T-helper 2 cell treated with Interferon-gamma antibody and Interleukin-4, amounts not matched to agents 100 ng/mL and 5 ng/mL, for 36 hours (primary cell): ENCODE data around the gene PRG2. TPM values are rescaled to one million over a fixed set of nuclear protein-coding genes. Genes with fewer than 3 reads are reported as not detected.
"Not testable (repeated sequence)": the region's sequence is repeated elsewhere in the genome, so short reads cannot be mapped to it uniquely, and the experiment has no call there.

Experiments used
- intact Hi-C: fragments of 100-400 bp; cut with micrococcal nuclease; formaldehyde crosslinking; loops from one replicate; pipeline ENCODE4 v1.15.1; 2023
- total RNA-seq: library from RNA; stranded (reverse); gene quantifications from 2 replicates; pipeline ENCODE4 v1.2.3, GENCODE V29; 2022

The PRG2 gene
- total RNA-seq, 1 donor from 2014 or later, result 0.45 TPM

DNA sequence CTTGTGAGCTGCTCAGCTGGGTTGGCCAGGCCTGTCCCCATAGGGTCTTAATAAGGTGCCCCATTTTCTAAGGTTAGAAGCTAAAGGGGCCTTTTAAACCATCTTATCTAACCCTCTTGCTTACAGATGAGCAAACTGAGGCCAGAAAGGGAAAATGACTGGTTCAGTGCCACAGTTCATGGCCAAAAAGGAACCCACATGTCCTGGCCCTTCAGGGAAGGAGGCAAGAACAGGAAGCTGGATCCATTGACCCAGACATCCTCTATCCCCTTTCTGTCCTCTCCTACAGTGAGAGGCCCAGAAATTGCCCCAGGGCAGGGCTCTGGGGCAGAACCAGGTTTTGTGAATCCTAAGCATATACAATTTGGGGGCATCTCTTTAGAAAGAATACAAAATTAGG lies 19.5 kb downstream of the PRG2 start:
- intact Hi-C loops, result no loop called here

DNA sequence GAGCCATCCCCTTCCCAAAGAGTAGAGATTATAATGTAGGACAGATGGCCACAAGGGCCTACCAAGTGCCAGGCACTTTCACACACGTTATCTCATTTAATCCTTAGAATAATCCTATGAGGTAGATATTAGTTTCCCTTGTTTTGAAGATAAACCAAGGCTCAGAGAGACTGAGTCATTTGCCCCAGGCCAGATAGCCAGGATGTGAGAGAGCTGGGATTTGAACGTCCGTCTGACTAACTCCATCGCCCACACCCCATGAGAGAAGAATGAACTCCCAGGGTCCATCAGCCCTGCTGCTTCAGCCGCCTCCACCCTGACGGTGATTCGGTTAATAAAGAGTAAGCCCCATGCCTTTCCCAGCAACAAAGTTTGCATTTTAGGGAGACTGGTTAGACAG lies 20.2 kb downstream of the PRG2 start:
- intact Hi-C loops, result no loop called here

DNA sequence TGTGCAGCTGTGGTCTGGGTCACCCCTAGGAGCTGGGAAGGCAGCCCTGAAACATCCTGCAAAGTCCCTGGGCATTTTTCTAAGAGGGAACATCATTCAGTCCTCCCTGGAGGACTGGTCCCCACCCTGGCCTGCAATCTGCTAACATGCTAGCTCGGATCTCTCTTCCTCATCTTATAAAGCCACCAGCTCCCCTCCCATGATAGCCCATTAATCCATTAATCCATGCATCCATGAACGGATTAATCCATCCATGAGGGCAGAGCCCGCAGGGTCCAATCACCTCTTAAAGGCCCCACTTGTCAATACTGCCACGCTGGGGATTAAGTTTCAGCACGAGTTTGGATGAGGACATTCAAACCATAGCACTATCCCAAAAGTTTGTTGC lies 21.6 kb downstream of the PRG2 start:
- intact Hi-C loops, result no loop called here

DNA sequence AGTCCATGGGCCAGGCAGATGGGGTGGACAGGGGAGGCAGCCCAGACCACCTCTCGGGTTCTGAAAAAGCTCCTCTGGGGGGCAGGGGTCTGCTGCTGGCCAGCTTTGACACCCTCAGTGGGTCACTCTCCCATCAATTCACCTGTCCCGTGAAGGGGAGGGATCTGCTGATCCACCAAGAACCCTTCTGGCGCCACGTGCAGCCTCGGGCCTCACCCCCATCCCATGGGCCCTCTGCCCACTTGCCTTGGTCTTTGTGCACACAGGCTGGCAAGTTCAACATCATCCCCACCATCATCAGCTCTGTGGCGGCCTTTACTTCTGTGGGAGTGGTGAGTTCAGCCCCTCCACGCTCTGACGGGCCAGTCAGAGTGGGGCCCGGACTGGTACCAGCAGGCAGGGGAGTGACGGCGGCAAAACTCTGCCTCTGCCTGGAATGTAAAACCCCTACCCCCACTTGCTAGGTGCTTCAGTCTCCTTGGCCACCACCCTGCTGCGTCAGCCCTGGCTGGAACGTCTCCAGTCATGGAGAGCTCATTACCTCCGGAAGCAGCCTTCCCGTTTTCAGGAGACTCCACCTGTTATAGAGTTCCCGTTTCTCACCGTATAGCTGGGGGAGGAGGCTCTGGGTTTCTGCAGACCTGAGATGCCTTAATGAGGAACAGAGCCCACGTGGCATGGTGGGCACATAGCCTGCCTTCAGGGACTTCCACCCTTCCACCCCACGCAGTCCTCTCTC lies 22.2 kb downstream of the PRG2 start:
- intact Hi-C loops, result no loop called here

DNA sequence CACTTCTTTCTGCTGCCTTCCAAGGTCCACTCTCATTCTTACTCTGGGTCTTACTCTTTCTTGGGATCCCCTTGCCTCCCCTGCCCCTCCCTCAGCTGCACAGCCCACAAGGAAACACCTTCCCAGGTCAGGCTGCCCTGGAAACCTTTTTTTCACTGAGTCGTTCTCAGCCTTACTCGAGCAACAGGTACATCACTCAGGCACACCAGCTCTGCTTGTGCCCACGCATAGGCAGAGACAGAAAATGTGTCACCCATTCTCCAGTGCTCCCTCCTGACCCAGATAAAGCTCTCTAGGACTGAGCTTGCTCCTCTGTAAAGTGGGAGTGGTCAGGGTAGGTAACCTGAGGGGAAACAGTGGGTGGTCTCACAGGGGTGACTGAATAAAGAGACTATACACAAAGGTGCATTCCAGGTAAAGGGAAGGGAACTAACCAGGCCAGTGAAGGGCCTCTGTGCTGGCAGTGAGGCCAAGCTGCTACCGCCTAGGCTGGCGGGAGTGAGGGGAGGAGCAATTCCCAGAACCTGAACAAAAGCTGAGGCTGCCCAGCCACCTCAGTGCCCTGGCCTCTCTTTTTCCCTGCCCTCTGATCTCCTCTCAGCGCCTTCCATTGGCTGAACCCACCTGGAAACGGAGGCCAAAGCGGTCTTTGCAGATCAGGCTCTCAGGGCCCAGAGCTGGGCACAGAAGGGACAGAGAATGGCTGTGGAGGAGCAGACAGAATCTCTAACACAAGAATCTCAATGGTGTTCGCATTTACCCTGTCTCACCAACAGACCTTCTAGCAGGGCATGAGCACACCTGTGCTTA lies 25.4 kb downstream of the PRG2 start:
- intact Hi-C loops, result no loop called here

DNA sequence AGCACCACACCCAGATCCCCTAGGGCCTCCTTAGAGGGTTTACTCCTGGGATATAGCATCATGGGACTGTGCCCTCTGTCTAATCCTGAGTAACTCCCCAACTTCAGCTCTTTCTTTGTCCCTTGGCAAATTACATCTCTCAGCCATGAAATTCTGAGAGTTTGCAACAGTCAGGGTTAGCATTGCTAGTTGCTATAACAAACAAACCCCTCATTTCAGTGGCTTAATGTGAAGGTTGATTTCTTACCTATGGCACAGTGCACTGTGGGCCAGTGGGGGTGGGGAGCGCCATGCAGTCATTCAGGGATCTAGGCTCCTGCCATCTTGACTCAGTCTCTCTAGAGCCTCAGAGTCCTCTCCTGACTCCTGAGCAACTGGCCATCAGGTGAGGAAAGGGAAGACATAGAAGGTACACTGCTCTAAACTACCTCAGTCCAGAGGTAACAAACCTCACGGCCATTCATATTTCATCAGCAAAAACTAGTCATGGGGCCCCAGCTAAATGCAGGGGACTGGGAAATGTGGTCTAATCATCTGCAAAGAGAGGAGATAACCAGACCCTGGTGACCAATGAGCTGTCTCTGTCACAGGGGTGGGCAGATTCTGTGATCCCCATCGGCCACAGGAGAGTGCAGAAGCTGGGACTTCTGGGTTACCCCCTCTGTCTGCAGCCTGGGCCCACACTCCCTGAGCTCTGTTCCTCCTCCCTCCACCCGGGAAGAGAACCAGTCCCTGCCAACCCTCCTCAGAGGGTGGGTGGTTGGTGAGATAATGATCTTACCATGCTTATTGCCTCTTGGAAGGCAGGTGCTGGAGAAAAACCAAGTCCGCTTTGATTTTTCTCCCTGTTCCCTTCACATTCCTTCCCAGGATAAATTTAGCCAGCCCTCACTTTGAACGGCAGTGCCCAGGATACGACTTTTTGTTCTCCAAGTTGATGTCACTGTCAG lies 27.0 kb downstream of the PRG2 start:
- intact Hi-C loops, result no loop called here

DNA sequence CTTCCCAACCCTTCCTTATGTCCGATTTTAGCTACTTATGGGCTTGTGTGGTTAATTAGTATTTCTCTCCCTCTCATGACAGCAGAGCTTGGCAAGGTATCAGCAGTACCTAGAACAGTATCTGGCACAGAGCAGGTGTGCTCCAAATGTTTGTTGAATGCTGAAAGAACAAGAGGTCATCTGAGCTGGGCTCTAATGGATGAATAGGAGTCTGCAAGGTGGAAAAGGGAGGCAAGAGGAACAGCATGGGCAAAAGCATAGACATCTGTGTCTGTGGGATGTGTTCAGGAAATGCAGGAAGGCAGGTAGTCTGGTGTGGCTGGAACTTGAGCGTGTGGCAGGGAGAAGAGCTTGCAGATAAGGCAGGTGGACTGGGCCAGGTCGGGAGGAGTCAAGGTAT lies 28.5 kb downstream of the PRG2 start:
- intact Hi-C loops, result no loop called here

DNA sequence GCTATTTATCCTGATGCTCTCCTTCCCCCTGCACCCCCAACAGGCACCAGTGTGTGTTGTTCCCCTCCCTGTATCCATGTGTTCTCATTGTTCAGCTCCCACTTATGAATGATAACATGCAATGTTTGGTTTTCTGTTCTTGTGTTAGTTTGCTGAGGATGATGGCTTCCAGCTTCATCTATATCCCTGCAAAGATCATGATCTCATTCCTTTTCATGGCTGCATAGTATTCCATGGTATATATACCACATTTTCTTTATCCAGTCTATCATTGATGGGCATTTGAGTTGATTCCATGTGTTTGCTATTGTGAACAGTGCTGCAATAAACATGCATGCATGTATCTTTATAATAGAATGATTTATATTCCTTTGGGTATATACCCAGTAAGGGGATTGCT lies 29.0 kb downstream of the PRG2 start:
- intact Hi-C loops, result not testable (repeated sequence)

DNA sequence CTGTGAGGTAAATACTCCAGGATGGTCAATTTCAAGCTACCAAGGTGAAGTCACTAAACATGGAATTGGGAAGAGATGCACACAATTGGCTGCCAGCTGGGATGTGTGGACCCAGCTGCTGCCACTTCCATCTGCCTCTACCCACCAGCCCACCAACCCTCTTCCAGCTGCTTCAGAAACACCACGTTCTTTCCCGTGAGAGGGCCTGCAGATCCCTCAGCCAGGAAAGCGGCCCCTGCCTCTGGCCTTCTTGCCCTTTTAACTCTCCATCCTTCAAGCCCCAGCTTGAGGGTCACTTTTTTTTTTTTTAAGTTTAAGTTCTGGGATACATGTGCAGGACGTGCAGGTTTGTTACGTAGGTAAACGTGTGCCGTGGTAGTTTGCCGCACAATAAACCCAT lies 29.5 kb downstream of the PRG2 start:
- intact Hi-C loops, result no loop called here

DNA sequence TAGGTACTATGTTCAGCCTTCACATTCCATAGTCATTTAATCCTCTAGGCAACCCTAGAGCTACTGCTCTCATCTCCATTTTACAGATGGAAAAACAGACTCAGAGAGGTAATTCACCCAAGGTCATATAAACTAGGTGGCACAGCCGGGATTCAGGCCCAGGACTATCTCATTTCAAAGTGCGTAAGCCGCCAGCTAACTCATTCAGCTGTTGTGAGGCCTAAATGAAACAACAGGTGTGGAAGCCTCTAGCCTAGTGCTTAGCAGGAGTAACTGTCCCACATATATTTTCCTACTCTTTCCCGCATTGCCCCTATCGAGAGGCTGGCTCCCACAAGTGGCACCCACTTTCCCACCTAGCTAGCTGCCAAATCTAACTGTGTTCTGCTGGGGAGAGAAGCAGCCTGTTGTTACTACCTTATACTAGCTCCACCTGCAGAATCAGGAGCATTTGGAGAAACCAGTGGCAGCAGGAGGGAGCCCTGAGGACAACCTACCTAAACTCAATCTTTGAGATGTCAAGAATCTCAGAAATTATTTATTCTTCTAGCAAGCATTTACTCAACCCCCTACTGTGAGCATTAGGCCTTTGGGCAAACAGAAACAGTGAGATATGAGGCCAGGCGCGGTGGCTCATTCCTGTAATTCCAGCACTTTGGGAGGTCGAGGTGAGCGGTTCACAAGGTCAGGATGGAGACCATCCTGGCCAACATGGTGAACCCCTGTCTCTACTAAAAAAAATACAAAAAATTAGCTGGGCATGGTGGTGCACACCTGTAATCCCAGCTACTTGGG lies 30.4 kb downstream of the PRG2 start:
- intact Hi-C loops, result no loop called here

DNA sequence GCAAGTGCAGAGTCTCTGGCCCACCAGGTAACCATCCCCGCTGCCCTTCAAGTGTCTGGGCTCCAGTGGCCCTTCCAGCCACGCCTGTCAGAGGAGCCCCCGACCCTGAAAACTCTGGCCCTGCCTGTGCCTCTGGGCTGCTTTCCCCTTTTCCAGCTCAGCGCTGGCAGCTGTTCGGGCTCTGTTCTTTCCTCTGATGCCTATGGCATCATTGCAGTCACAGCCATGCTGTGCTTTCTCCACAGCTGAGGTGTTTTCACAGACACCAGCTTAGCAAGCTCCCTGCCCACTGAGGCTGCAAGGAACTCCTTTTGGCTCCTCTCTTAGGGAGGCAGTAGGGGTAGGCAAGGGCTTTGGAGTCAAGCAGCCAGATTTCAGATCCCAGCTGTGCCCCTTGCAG lies 31.1 kb downstream of the PRG2 start:
- intact Hi-C loops, result no loop called here

DNA sequence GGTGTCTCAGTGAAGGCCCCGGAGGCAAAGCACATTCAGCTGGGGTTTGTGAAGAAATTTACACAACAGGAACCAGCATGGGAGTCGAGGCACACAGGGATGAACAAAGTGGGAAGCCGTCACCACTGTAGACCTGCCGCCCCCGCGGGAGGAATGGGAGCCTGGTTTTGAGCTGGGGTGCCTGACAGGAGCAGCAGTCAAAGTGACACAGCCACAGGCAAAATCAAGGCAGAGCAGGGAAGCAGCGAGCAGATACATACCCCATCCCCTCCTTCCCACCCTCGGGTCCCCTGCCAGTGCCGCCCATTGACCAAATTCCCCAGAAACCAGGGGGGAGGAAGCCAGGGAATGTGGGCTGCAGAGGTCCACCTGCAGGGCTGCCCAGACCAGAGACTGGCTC lies 31.5 kb downstream of the PRG2 start:
- intact Hi-C loops, result no loop called here

DNA sequence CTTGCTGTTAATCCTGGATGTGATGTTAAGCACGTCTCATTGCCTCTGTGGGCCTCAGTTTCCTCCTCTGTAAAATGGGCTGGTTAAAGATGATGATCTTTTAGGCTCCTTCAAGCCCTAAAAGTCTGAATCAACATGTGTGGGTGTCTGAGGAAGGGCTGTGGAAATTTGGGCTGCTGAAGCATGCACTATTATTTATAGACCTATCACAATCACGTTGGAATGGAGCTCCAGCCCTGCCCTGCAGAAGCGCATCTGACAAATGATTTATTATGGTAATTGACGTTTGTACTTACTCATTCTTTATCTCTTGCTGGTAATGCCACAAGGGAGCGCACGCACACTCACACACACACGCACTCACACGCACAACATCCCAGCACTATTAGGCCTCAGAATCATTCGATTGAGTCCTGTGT lies 31.9 kb downstream of the PRG2 start:
- intact Hi-C loops, result no loop called here

DNA sequence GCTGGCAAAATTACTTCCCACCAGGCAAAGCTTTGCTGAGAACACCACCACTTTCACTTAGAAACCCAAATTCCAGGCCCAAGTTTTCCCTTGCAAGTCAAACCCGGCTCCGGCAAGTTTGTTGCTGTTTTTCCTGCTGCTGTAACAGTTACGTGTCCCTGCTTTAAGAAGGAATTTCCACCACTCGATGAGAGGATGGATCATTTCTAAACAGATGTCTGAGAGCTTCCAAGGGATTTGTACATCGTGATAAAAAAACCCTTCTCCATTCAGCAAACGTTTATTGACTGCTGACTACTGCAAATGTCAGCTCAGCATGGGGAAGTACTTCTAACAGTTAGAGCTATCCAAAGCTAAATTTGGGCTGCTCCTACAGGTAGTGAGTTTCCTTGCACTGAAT lies 32.6 kb downstream of the PRG2 start:
- intact Hi-C loops, result no loop called here

DNA sequence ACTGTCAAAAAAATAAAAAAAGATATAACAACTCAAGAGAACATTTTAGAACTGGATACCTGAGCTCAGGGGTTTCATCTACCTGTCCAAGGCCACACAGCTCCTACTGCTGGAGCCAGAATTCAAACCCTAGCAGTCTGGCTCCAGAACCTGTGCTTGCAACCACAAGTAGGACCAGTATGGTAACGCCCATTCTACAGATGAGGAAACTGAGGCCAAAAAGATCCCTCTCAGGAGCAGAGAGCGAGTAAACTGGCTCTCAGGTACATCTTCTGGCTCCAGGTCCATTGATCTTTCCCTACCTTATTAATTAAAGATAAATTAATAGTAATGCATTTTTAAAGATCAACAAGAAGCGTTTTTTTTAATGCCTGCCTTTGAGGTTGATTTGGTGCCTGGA lies 33.1 kb downstream of the PRG2 start:
- intact Hi-C loops, result no loop called here

DNA sequence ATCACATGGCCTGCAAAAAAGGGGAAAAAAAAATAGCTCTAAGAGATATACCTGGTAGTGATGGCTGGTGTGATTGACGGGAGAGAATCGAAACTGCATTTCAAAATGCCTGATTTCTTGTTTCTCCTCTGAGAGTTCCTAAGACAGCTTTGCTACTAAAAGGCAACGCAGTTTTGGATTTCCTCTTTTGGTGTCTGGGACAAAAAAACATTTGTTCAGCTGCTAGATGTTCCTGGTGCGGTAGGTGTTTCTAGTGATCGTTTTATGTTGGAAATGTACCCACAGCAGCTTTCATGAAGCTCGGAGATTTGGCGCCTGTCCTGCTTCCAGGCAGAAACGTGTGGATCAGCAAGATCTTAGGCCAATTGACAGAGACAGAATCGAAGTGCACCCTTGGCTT lies 34.2 kb downstream of the PRG2 start:
- intact Hi-C loops, result no loop called here

DNA sequence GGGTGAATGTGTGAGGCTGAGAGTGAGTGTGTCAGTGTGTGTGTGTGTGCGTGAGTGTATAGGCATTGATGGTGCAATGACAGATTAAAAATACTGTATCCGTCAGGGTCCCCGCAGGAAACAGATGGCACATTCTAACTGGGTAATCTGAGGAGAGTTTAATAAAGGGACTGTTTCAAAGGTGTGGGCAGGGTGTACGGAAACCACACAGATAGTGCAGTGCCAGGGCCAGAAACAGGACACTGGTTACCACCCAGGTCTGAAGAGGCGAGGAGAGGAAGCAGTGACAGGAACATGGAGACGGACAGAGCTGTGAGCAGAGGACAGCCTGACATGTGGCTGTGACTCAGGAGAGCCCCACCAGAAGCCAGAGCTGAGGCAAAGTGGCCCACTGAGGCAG lies 35.8 kb downstream of the PRG2 start:
- intact Hi-C loops, result no loop called here

DNA sequence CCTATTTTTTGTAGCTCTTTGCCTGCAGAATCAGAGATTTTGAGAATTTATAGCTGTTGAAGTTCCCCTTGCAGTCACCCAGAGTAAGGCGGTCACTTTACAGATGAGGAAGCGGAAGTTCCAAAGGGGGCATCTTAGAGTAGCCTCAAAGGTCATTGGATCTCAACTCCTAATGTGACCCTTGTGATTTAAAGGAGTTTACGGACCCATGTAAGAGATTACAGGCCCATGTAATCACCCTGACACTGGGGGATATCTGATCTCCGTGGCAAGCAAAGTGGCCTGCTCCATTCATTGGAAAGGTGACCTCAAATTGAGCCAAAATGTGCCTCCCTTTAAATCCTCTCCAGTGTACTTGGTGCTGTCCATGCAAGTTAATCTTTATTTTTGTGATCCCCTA lies 36.6 kb downstream of the PRG2 start:
- intact Hi-C loops, result no loop called here

DNA sequence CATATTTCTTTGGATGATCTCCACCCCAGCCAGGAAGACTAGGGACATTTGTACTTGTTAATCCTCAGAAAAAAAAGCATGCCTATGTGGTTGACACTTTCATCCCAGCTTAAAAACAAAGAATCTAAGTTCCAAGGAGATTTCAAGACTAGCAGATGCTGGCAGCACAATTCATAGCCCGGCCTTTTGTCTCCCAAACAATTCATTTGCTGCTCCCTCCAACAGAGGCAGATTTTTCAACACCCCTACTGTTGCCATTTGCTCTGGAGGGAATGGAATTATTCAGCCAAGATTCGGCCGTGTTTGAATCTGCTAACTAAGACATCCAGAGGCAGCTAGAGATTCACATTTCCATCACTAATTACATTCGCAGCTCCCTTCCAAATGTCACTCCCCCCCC lies 37.0 kb downstream of the PRG2 start:
- intact Hi-C loops, result no loop called here

DNA sequence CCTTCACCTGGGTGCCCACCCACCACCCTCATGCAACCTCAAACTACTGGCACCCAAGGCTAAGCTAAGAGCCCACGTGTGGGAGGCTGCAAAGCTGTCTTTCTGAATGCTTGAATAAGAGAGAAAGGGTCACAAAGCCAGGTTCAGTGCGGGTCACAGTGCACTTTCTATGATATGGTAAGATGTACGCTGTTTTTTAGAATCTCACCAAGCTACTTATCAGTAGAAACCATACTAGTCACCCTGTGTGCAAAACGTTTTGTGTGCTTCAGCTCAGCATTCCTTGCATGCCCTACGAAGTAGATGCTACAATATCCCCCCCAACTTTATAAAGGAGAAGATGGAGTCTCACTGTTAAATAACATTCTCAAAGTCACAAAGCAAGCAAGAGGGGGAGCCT lies 37.4 kb downstream of the PRG2 start:
- intact Hi-C loops, result no loop called here
